A549 (cell line): ENCODE results near the gene PTPA. TPM values are rescaled to one million over a fixed set of nuclear protein-coding genes. Genes with fewer than 3 reads are reported as not detected.

Experiments used
- ATAC-seq, 2 experiments: fragments of 200-7000 bp in 1 of 2; fragments of >200 bp in 1 of 2; cut with Nextera tagmentation in 1 of 2; cut with Tn5 transposase in 1 of 2; 3 replicates each; pipeline versions ENCODE4 v1.8.0 to v1.9.1; 2018 to 2020; ENCODE audit warnings: mild to moderate bottlenecking in 1 of 2, moderate library complexity in 1 of 2
- CTCF ChIA-PET: fragments of 300-600 bp; sonication (Branson Sonifier 250); formaldehyde crosslinking; extraction: SDS; loops from one replicate; lab custom pipeline; 2021; ENCODE audit warnings: antibody characterized with exemption, inconsistent platforms; lab: Yijun Ruan, JAX
- POLR2A ChIA-PET: fragments of 350-600 bp; formaldehyde crosslinking; extraction: SDS; loops from one replicate; lab custom pipeline; 2021; ENCODE audit warnings: antibody characterized with exemption, inconsistent platforms; lab: Yijun Ruan, JAX
- DNase-seq, 2 experiments: peaks; one replicate each; pipeline versions ENCODE4 v3.0.0 to v3.0.0-alpha.2; 2011 to 2016; ENCODE audit warnings: low read depth in 1 of 2, low spot score in 1 of 2
- FAIRE-seq: peaks from 2 replicates; lab custom pipeline; 2011; peaks lifted over from hg19 to GRCh38; lab: Jason Lieb, UNC
- H3K27ac ChIP-seq, 2 experiments: fragments of >200 bp; sonication (Bioruptor Twin); formaldehyde crosslinking; 3 replicates each; pipeline ENCODE4 v1.5.1; 2016 to 2017
- H3K4me1 ChIP-seq: fragments of >200 bp; sonication (Bioruptor Twin); formaldehyde crosslinking; 3 replicates; pipeline ENCODE4 v1.6.1; 2016
- H3K4me2 ChIP-seq: fragments of >200 bp; sonication (Bioruptor Twin); formaldehyde crosslinking; 3 replicates; pipeline ENCODE4 v1.6.1; 2016
- H3K4me3 ChIP-seq: fragments of >200 bp; sonication (Bioruptor Twin); formaldehyde crosslinking; 3 replicates; pipeline ENCODE4 v1.5.1; 2016
- H3K9me3 ChIP-seq: fragments of >200 bp; sonication (Bioruptor Twin); formaldehyde crosslinking; 3 replicates; pipeline ENCODE4 v1.6.1; 2016
- BCL3 ChIP-seq: fragments of >200 bp; sonication (Bioruptor Twin); formaldehyde crosslinking; IDR thresholded peaks from 3 replicates; pipeline ENCODE4 v1.6.1; 2016
- CBX8 ChIP-seq: fragments of 200-600 bp; sonication (generic); IDR thresholded peaks from 2 replicates; pipeline ENCODE4 v1.6.1; 2016
- CEBPB ChIP-seq, 2 experiments: fragments of >200 bp in 1 of 2; sonication (Bioruptor Twin) in 1 of 2; formaldehyde crosslinking in 1 of 2; IDR thresholded peaks; 2 replicates each; pipeline ENCODE4 v1.6.1; 2012 to 2016
- CHD2 ChIP-seq: fragments of 150-350 bp; IDR thresholded peaks from 2 replicates; pipeline ENCODE4 v1.6.1; 2014; ENCODE audit warnings: low read length; ENCODE audit not compliant: partially characterized antibody
- E2F6 ChIP-seq: IDR thresholded peaks from 2 replicates; pipeline ENCODE4 v1.6.1; 2012; ENCODE audit warnings: low read depth, borderline replicate concordance
- EP300 ChIP-seq, 2 experiments: fragments of >200 bp; sonication (Bioruptor Twin); formaldehyde crosslinking; IDR thresholded peaks; 2 replicates in 1 of 2; 3 replicates in 1 of 2; pipeline ENCODE4 v1.6.1; 2016 to 2017
- FOSL2 ChIP-seq, 2 experiments: fragments of 450-650 bp in 1 of 2; fragments of >200 bp in 1 of 2; sonication (Bioruptor Twin) in 1 of 2; formaldehyde crosslinking; IDR thresholded peaks; 2 replicates each; pipeline versions ENCODE4 v1.5.0 to v1.6.1; 2016 to 2020; ENCODE audit warnings: mild to moderate bottlenecking in 1 of 2, moderate library complexity in 1 of 2
- FOXS1 ChIP-seq: fragments of 250-450 bp; sonication (Bioruptor Pico); IDR thresholded peaks from 2 replicates; pipeline ENCODE4 v1.5.0; 2020; ENCODE audit warnings: mild to moderate bottlenecking, moderate library complexity
- GATA3 ChIP-seq: IDR thresholded peaks from 2 replicates; pipeline ENCODE4 v1.6.1; 2012; ENCODE audit warnings: borderline replicate concordance
- JUN ChIP-seq, 2 experiments: fragments of >200 bp; sonication (Bioruptor Twin); formaldehyde crosslinking; IDR thresholded peaks; 2 replicates in 1 of 2; 3 replicates in 1 of 2; pipeline ENCODE4 v1.6.1; 2016 to 2017
- JUNB ChIP-seq: fragments of >200 bp; sonication (Bioruptor Twin); formaldehyde crosslinking; IDR thresholded peaks from 2 replicates; pipeline ENCODE4 v1.6.1; 2016
- MAX ChIP-seq: IDR thresholded peaks from 2 replicates; pipeline ENCODE4 v1.6.1; 2012
- MAZ ChIP-seq: fragments of 150-350 bp; IDR thresholded peaks from 2 replicates; pipeline ENCODE4 v1.6.1; 2014; ENCODE audit warnings: antibody characterized with exemption, low read depth, low read length, borderline replicate concordance
- MYC ChIP-seq: IDR thresholded peaks from 2 replicates; pipeline ENCODE4 v1.6.1; 2012; ENCODE audit warnings: mild to moderate bottlenecking, inconsistent platforms, low read length, improper control_type of control experiment, borderline replicate concordance
- NFE2L2 ChIP-seq: fragments of 150-350 bp; conservative IDR thresholded peaks from 2 replicates; pipeline ENCODE4 v1.6.1; 2014; ENCODE audit warnings: low read length
- PBX3 ChIP-seq: IDR thresholded peaks from 2 replicates; pipeline ENCODE4 v1.6.1; 2012
- POLR2A ChIP-seq: IDR thresholded peaks from 2 replicates; pipeline ENCODE4 v1.6.1; 2012; ENCODE audit warnings: mild to moderate bottlenecking, low read length
- RAD21 ChIP-seq, 2 experiments: fragments of >200 bp in 1 of 2; sonication (Bioruptor Twin) in 1 of 2; formaldehyde crosslinking in 1 of 2; IDR thresholded peaks in 1 of 2; conservative IDR thresholded peaks in 1 of 2; 2 replicates in 1 of 2; 3 replicates in 1 of 2; pipeline ENCODE4 v1.6.1; 2012 to 2018; ENCODE audit warnings: inconsistent platforms in 1 of 2
- RARB ChIP-seq: fragments of 250-450 bp; sonication (Bioruptor Pico); IDR thresholded peaks from 2 replicates; pipeline ENCODE4 v1.8.0; 2021; ENCODE audit warnings: mild to moderate bottlenecking, moderate library complexity
- SMC3 ChIP-seq: fragments of >200 bp; sonication (Bioruptor Twin); formaldehyde crosslinking; IDR thresholded peaks from 3 replicates; pipeline ENCODE4 v1.6.1; 2018; ENCODE audit warnings: inconsistent platforms
- TP53 ChIP-seq: fragments of 250-450 bp; sonication (Bioruptor Pico); IDR thresholded peaks from 2 replicates; pipeline ENCODE4 v1.5.0; 2021; ENCODE audit warnings: mild to moderate bottlenecking, moderate library complexity
- ZFP36 ChIP-seq: fragments of 450-650 bp; IDR thresholded peaks from 2 replicates; pipeline ENCODE4 v1.6.1; 2014; ENCODE audit warnings: borderline replicate concordance; ENCODE audit not compliant: partially characterized antibody
- ZNF302 ChIP-seq: fragments of 250-450 bp; sonication (Bioruptor Pico); IDR thresholded peaks from 2 replicates; pipeline ENCODE4 v1.9.0; 2021; ENCODE audit warnings: inconsistent platforms, mild to moderate bottlenecking, moderate library complexity
- ZSCAN20 ChIP-seq: fragments of 250-450 bp; sonication (Bioruptor Pico); IDR thresholded peaks from 2 replicates; pipeline ENCODE4 v1.8.0; 2022; ENCODE audit warnings: mild to moderate bottlenecking, moderate library complexity
- WGBS: methylation state at CpG from one replicate; pipeline ENCODE4 v1.1.6; 2017; ENCODE audit errors: missing lambda C conversion rate; 5-methylcytosine and 5-hydroxymethylcytosine counted together
- polyA plus RNA-seq, 4 experiments: library from polyadenylated mRNA; depleted of rRNA in 3 of 4; stranded (reverse); fragments of >200 nt; fragmentation: RNase III in 1 of 4; extraction: RNeasy Plus Mini Kit Qiagen cat#74134 plus additional on column Dnase treatment in 1 of 4; gene quantifications; 2 replicates in 3 of 4; 3 replicates in 1 of 4; pipeline ENCODE4 v1.2.3, GENCODE V29; 2011 to 2017
- TF ChIP-seq, protein P1 (sequence below): fragments of 200-600 bp; sonication (generic); IDR thresholded peaks from 2 replicates; pipeline ENCODE4 v1.6.1; 2016; ENCODE audit warnings: antibody characterized with exemption, mild to moderate bottlenecking, moderate library complexity

The PTPA gene
- polyA plus RNA-seq, 2 of the 4 experiments (the other 2 are of a cell fraction), result 140 to 161 TPM

- peaks cover 60% of the 10 kb centered on the region for H3K4me1 ChIP-seq
These were observed 28.8 kb downstream of the PTPA start for GRCh38 chr9:129139993-129140396.

More at GRCh38 chr9:129139993-129140396, 28.8 kb downstream of the PTPA start:
- Histone ChIP-seq H3K4me2 (peak overlapping the region; percentile 91), H3K27ac (peak overlapping the region; percentile 99), H3K9me3 (no peaks in the 10 kb centered on the region), H3K4me3 (peak overlapping the region; percentile 44)
- DNase-seq (peak; percentile 95 to 97), FAIRE-seq (no peak), ATAC-seq (peak; percentile 81 to 82)
- ChIA-PET POLR2A (interaction anchor here (0.7 to 3.5 kb wide), 26 partner anchors 8 to 499 kb away, joined by 3 to 44 read pairs (median 4); partner anchors contain the start of genes C9orf50 and IER5L), CTCF (interaction anchor here (0.7 to 28.1 kb wide), 47 partner anchors 12 to 664 kb away, joined by 3 to 1029 read pairs (median 5); partner anchors contain the start of genes ASB6, C9orf50, IER5L and NTMT1)
- WGBS, result under 1% methylated on average over 11 of the region's 11 CpGs
- TF ChIP-seq E2F6, result no peak
- TF ChIP-seq ZSCAN20 (CRISPR knock-in tag), result no peak
- TF ChIP-seq CHD2, result peak; percentile 60
- peak; percentile 57; the same call in 1 of the 3 replicates for TF ChIP-seq BCL3
- TF ChIP-seq POLR2A, result peak; percentile 45
- TF ChIP-seq JUNB, result peak; percentile 54
- TF ChIP-seq GATA3, result peak; percentile 33; the same call in 1 of the 2 replicates
- no peak for TF ChIP-seq TP53 (CRISPR knock-in tag)
- TF ChIP-seq JUN (IDR thresholded peaks at IDR 0.05), result peak; percentile 58 to 86; a peak in 3 of 5 replicates
- TF ChIP-seq MAZ, result peak; percentile 44; the same call in 1 of the 2 replicates
- TF ChIP-seq, protein P1, sequence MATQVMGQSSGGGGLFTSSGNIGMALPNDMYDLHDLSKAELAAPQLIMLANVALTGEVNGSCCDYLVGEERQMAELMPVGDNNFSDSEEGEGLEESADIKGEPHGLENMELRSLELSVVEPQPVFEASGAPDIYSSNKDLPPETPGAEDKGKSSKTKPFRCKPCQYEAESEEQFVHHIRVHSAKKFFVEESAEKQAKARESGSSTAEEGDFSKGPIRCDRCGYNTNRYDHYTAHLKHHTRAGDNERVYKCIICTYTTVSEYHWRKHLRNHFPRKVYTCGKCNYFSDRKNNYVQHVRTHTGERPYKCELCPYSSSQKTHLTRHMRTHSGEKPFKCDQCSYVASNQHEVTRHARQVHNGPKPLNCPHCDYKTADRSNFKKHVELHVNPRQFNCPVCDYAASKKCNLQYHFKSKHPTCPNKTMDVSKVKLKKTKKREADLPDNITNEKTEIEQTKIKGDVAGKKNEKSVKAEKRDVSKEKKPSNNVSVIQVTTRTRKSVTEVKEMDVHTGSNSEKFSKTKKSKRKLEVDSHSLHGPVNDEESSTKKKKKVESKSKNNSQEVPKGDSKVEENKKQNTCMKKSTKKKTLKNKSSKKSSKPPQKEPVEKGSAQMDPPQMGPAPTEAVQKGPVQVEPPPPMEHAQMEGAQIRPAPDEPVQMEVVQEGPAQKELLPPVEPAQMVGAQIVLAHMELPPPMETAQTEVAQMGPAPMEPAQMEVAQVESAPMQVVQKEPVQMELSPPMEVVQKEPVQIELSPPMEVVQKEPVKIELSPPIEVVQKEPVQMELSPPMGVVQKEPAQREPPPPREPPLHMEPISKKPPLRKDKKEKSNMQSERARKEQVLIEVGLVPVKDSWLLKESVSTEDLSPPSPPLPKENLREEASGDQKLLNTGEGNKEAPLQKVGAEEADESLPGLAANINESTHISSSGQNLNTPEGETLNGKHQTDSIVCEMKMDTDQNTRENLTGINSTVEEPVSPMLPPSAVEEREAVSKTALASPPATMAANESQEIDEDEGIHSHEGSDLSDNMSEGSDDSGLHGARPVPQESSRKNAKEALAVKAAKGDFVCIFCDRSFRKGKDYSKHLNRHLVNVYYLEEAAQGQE, result no peak
- peak in 1 of 2 experiments; percentile 30; a peak in 2 of 5 replicates for TF ChIP-seq RAD21 (conservative IDR thresholded peaks at IDR 0.05 in 1 of 2, IDR thresholded peaks at IDR 0.05 in 1 of 2)
- TF ChIP-seq SMC3, result peak; percentile 15; the same call in 2 of the 3 replicates
- TF ChIP-seq MYC, result 0 out of 2 replicates have a peak, but pooled peaks have one; percentile 9
- TF ChIP-seq PBX3, result peak; percentile 56; the same call in 1 of the 2 replicates
- no peak for TF ChIP-seq ZNF302 (CRISPR knock-in tag)
- TF ChIP-seq RARB (CRISPR knock-in tag), result no peak
- TF ChIP-seq ZFP36, result no peak
- peak in 1 of 2 experiments; percentile 62; a peak in 1 of 5 replicates for TF ChIP-seq EP300 (IDR thresholded peaks at IDR 0.05)
- TF ChIP-seq FOSL2 (IDR thresholded peaks at IDR 0.05), result peak; percentile 36; the same call in 1 of the 2 replicates
- TF ChIP-seq FOSL2 (CRISPR knock-in tag; IDR thresholded peaks at IDR 0.05), result peak; percentile 96
- no peak; the same call in 1 of the 2 replicates for TF ChIP-seq MAX
- no peak for TF ChIP-seq CBX8
- TF ChIP-seq FOXS1, result 0 out of 2 replicates have a peak, but pooled peaks have one; percentile 15
- TF ChIP-seq CEBPB (IDR thresholded peaks at IDR 0.05), result peak in 1 of 2 experiments; percentile 50; a peak in 1 of 4 replicates
- TF ChIP-seq NFE2L2, result no peak
